Measurements from ENCODE around the gene EXOC4.
"Not testable (repeated sequence)": the region's sequence is repeated elsewhere in the genome, so short reads cannot be mapped to it uniquely, and the experiment has no call there.

DNA sequence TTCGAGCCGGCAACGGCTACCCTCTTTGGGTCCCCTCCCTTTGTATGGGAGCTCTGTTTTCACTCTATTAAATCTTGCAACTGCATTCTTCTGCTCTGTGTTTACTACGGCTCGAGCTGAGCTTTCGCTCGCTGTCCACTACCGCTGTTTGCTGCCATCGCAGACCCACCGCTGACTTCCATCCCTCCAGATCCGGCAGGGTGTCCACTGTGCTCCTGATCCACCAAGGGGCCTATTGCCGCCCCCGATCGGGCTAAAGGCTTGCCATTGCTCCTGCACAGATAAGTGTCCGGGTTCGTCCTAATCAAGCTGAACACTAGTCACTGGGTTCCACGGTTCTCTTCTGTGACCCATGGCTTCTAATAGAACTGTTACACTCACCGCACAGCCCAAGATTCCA, 653.7 kb downstream of the EXOC4 start:
- TF ChIP-seq, protein P1, sequence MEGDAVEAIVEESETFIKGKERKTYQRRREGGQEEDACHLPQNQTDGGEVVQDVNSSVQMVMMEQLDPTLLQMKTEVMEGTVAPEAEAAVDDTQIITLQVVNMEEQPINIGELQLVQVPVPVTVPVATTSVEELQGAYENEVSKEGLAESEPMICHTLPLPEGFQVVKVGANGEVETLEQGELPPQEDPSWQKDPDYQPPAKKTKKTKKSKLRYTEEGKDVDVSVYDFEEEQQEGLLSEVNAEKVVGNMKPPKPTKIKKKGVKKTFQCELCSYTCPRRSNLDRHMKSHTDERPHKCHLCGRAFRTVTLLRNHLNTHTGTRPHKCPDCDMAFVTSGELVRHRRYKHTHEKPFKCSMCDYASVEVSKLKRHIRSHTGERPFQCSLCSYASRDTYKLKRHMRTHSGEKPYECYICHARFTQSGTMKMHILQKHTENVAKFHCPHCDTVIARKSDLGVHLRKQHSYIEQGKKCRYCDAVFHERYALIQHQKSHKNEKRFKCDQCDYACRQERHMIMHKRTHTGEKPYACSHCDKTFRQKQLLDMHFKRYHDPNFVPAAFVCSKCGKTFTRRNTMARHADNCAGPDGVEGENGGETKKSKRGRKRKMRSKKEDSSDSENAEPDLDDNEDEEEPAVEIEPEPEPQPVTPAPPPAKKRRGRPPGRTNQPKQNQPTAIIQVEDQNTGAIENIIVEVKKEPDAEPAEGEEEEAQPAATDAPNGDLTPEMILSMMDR (conservative IDR thresholded peaks at IDR 0.05) = not testable (repeated sequence)
- not testable (repeated sequence) for TF ChIP-seq ZFX (IDR thresholded peaks at IDR 0.05)
